Activated B cell treated with CpG ODN at 0.5 μM for 24 hours (primary cell): ENCODE results near the gene PRKCQ. TPM values are rescaled to one million over a fixed set of nuclear protein-coding genes. Genes with fewer than 3 reads are reported as not detected.

Experiments
- ATAC-seq: fragments of 200-7000 bp; cut with Tn5 transposase; one replicate; pipeline ENCODE4 v1.10.0; 2021; ENCODE audit warnings: low read depth, mild to moderate bottlenecking, moderate library complexity
- CTCF ChIA-PET: fragments of 350-600 bp; sonication (Branson Sonifier 250); formaldehyde crosslinking; loops from one replicate; lab custom pipeline; 2021; ENCODE audit warnings: antibody characterized with exemption; lab: Charles Lee
- POLR2A ChIA-PET: fragments of 350-600 bp; sonication (Branson Sonifier 250); formaldehyde crosslinking; loops from one replicate; lab custom pipeline; 2021; ENCODE audit warnings: antibody characterized with exemption; lab: Charles Lee
- DNase-seq: peaks from one replicate; pipeline ENCODE4 v3.0.0; 2022
- H3K27ac Mint-ChIP-seq: one replicate; pipeline ENCODE4 v1.8.0; 2020; ENCODE audit warnings: mixed read lengths
- H3K27me3 Mint-ChIP-seq: one replicate; pipeline ENCODE4 v1.8.0; 2021; ENCODE audit warnings: mixed read lengths
- H3K36me3 Mint-ChIP-seq: one replicate; pipeline ENCODE4 v1.8.0; 2021; ENCODE audit warnings: low read depth, mixed read lengths
- H3K4me1 Mint-ChIP-seq: one replicate; pipeline ENCODE4 v1.8.0; 2021; ENCODE audit warnings: mixed read lengths
- H3K4me3 Mint-ChIP-seq: one replicate; pipeline ENCODE4 v1.8.0; 2020; ENCODE audit warnings: mild to moderate bottlenecking, mixed read lengths
- H3K9me3 Mint-ChIP-seq: one replicate; pipeline ENCODE4 v1.8.0; 2020; ENCODE audit warnings: mixed read lengths
- CTCF ChIP-seq: fragments of 200-600 bp; IDR thresholded peaks from one replicate; pipeline ENCODE4 v1.8.0; 2022; ENCODE audit warnings: antibody characterized with exemption, mild to moderate bottlenecking
- intact Hi-C: fragments of 100-400 bp; cut with micrococcal nuclease; formaldehyde crosslinking; loops from one replicate; pipeline ENCODE4 v1.15.1; 2024
- total RNA-seq: library from RNA; stranded (reverse); gene quantifications from 2 replicates; pipeline ENCODE4 v1.2.3, GENCODE V29; 2022

PRKCQ gene
- total RNA-seq, 1 donor from 2014 or later = 0.11 TPM

DNA sequence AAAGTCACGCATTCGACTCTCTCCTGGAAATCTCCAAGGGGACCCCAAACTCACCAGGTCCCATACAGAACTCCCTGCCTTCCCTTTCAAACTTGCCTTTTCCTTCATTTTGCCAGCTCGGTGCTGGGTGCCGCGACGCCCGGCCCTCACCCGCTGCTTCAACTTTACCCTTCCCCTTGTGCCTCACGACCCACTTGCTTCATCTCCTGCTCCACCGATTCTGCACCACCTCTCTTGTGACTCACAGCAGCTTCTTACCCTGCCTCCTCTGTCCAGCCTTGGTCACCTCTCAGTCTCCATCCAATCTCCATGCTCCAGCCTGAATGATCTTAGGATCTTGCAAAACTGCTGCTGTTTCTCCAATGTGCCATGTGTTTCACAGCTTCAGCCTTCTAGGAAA, 59.9 kb downstream of the PRKCQ start:
- ChIA-PET CTCF (no interaction called here), POLR2A (no interaction called here)
- Mint-ChIP-seq H3K4me3 (no peak overlapping the region), H3K4me1 (no peaks in the 10 kb centered on the region), H3K9me3 (no peaks in the 10 kb centered on the region), H3K27ac (no peak overlapping the region), H3K27me3 (peaks cover 15% of the 10 kb centered on the region), H3K36me3 (no peaks in the 10 kb centered on the region)
- TF ChIP-seq CTCF = no peak
- intact Hi-C loops = no loop called here
- ATAC-seq (no peak), DNase-seq (no peak)

- Mint-ChIP-seq H3K4me1 (no peaks in the 10 kb centered on the region), H3K27me3 (peaks cover 12% of the 10 kb centered on the region), H3K36me3 (no peaks in the 10 kb centered on the region), H3K27ac (no peak overlapping the region), H3K9me3 (no peaks in the 10 kb centered on the region), H3K4me3 (no peak overlapping the region)
- POLR2A ChIA-PET = no interaction called here
- no peak for TF ChIP-seq CTCF
- CTCF ChIA-PET = no interaction called here
- DNase-seq = no peak
- no peak for ATAC-seq
- intact Hi-C loops = no loop called here
Measured at GRCh38 chr10:6518791-6519429, 61.2 kb downstream of the PRKCQ start.

GRCh38 chr10:6516929-6517284, 63.2 kb downstream of the PRKCQ start:
- Mint-ChIP-seq H3K9me3 (no peaks in the 10 kb centered on the region), H3K27me3 (peaks cover 14% of the 10 kb centered on the region), H3K36me3 (no peaks in the 10 kb centered on the region), H3K4me3 (no peak overlapping the region), H3K4me1 (no peaks in the 10 kb centered on the region), H3K27ac (no peak overlapping the region)
- CTCF ChIA-PET = no interaction called here
- DNase-seq (no peak), ATAC-seq (no peak)
- intact Hi-C loops = no loop called here
- POLR2A ChIA-PET = no interaction called here
- no peak for TF ChIP-seq CTCF

DNA sequence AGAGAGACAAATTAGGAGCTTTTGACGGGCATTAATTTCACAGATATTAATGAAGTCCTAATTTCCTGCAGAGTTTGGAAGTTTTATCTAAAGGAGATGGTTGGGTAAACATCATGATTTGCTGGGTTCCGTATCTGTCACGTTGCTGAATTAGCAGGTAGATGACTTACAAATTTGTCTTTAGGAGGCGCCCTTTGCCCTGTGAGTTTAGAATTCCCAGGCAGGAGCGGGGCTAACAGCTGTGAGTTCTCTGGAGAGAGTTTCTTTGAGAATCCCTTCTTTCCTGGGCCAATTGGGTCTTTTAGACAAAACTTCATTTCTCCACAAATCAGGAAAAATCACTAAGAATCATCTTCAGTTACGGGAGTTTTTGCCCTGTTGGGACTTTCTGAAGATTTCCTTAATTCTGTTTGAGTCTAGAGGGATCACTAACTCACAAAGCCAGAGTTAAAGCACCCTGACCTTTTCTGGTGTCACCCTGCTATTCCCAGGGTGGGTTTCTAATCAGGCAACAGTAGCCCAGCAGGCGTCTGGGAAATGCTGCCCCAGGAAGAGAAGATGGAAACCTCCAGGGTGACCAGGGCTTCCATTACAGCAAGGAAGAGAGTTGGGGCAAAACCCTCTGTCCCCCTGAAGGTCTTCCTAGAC, 63.7 kb downstream of the PRKCQ start:
- peaks cover 17% of the 10 kb centered on the region for H3K27me3 Mint-ChIP-seq
- H3K4me3 Mint-ChIP-seq = no peak overlapping the region
- DNase-seq = no peak
- H3K36me3 Mint-ChIP-seq = no peaks in the 10 kb centered on the region
- TF ChIP-seq CTCF = no peak
- CTCF ChIA-PET = no interaction called here
- ATAC-seq = no peak
- POLR2A ChIA-PET = no interaction called here
- peaks cover under 1% of the 10 kb centered on the region for H3K9me3 Mint-ChIP-seq
- H3K4me1 Mint-ChIP-seq = no peaks in the 10 kb centered on the region
- intact Hi-C loops = no loop called here
- H3K27ac Mint-ChIP-seq = no peak overlapping the region

- TF ChIP-seq CTCF = no peak
- intact Hi-C loops = no loop called here
- no peaks in the 10 kb centered on the region for H3K4me1 Mint-ChIP-seq
- no peak overlapping the region for H3K4me3 Mint-ChIP-seq
- no peak for DNase-seq
- CTCF ChIA-PET = no interaction called here
- POLR2A ChIA-PET = no interaction called here
- ATAC-seq = no peak
- peaks cover 15% of the 10 kb centered on the region for H3K27me3 Mint-ChIP-seq
- H3K9me3 Mint-ChIP-seq = peaks cover 2% of the 10 kb centered on the region
- no peak overlapping the region for H3K27ac Mint-ChIP-seq
- H3K36me3 Mint-ChIP-seq = no peaks in the 10 kb centered on the region
Measured at GRCh38 chr10:6514844-6515780, 65.0 kb downstream of the PRKCQ start.
